GM12878 (cell line): ENCODE results near the gene EGFR. TPM values are rescaled to one million over a fixed set of nuclear protein-coding genes. Genes with fewer than 3 reads are reported as not detected.
A peak's percentile ranks its signal among the peaks of the same experiment; 100 is the strongest.

ENCODE experiments used
- BCL3 ChIP-seq: IDR thresholded peaks from 2 replicates; pipeline ENCODE4 v1.6.1; 2011; ENCODE audit warnings: borderline replicate concordance, low read depth, mild to moderate bottlenecking, moderate library complexity, low read length; ENCODE audit not compliant: insufficient read depth, poor library complexity, severe bottlenecking
- CBX5 ChIP-seq: sonication (generic); IDR thresholded peaks from 2 replicates; pipeline ENCODE4 v1.6.1; 2016; ENCODE audit warnings: low read depth, moderate library complexity, mild to moderate bottlenecking, inconsistent platforms
- ETV6 ChIP-seq, 2 experiments: fragments of 450-650 bp in 1 of 2; IDR thresholded peaks in 1 of 2; conservative IDR thresholded peaks in 1 of 2; 2 replicates each; pipeline ENCODE4 v1.6.1; 2014; ENCODE audit warnings: antibody characterized with exemption in 1 of 2, borderline replicate concordance in 1 of 2, low read depth in 1 of 2, mild to moderate bottlenecking in 1 of 2, moderate library complexity in 1 of 2
- FOXM1 ChIP-seq: IDR thresholded peaks from 2 replicates; pipeline ENCODE4 v1.6.1; 2012; ENCODE audit warnings: low read depth, mild to moderate bottlenecking, inconsistent platforms, low read length, moderate library complexity
- IKZF1 ChIP-seq: fragments of 450-650 bp; conservative IDR thresholded peaks from 2 replicates; pipeline ENCODE4 v1.6.1; 2017; ENCODE audit warnings: antibody characterized with exemption, mild to moderate bottlenecking
- IKZF2 ChIP-seq, 2 experiments: fragments of 450-650 bp; IDR thresholded peaks; 2 replicates each; pipeline ENCODE4 v1.6.1; 2017; ENCODE audit warnings: mild to moderate bottlenecking in 2 of 2, moderate library complexity in 2 of 2
- JUND ChIP-seq: IDR thresholded peaks from 2 replicates; pipeline ENCODE4 v1.6.1; 2012; ENCODE audit warnings: low read depth, mild to moderate bottlenecking, low read length, improper control_type of control experiment, moderate library complexity
- MTA3 ChIP-seq: IDR thresholded peaks from 2 replicates; pipeline ENCODE4 v1.6.1; 2012; ENCODE audit warnings: low read length, inconsistent platforms, borderline replicate concordance
- MXI1 ChIP-seq: fragments of 150-350 bp; IDR thresholded peaks from 2 replicates; pipeline ENCODE4 v1.6.1; 2011; ENCODE audit warnings: low read depth, mild to moderate bottlenecking, inconsistent platforms, low read length, improper control_type of control experiment
- PAX5 ChIP-seq: IDR thresholded peaks from 2 replicates; pipeline ENCODE4 v1.6.1; 2011; ENCODE audit warnings: low read depth, low read length, borderline replicate concordance
- POU2F2 ChIP-seq: IDR thresholded peaks from 3 replicates; pipeline ENCODE4 v1.6.1; 2011; ENCODE audit warnings: low read depth, mild to moderate bottlenecking, low read length, borderline replicate concordance
- RB1 ChIP-seq: fragments of 450-650 bp; formaldehyde crosslinking; IDR thresholded peaks from 2 replicates; pipeline ENCODE4 v1.6.1; 2017; ENCODE audit warnings: mild to moderate bottlenecking, borderline replicate concordance
- SIX5 ChIP-seq: IDR thresholded peaks from 2 replicates; pipeline ENCODE4 v1.6.1; 2011; ENCODE audit warnings: mild to moderate bottlenecking, low read depth, low read length, moderate library complexity; ENCODE audit not compliant: severe bottlenecking
- SMAD5 ChIP-seq: IDR thresholded peaks from 2 replicates; pipeline ENCODE4 v1.6.1; 2016; ENCODE audit warnings: antibody characterized with exemption, low read depth
- SUPT20H ChIP-seq: IDR thresholded peaks from 2 replicates; pipeline ENCODE4 v1.6.1; 2011; ENCODE audit warnings: low read depth, mild to moderate bottlenecking, low read length, moderate library complexity, borderline replicate concordance; ENCODE audit not compliant: control insufficient read depth
- TCF3 ChIP-seq: IDR thresholded peaks from 2 replicates; pipeline ENCODE4 v1.6.1; 2012; ENCODE audit warnings: low read depth, mild to moderate bottlenecking, low read length, borderline replicate concordance; ENCODE audit not compliant: insufficient read depth
- USF2 ChIP-seq: IDR thresholded peaks from 2 replicates; pipeline ENCODE4 v1.6.1; 2011; ENCODE audit warnings: low read depth, low read length, improper control_type of control experiment, borderline replicate concordance
- WRNIP1 ChIP-seq: IDR thresholded peaks from 2 replicates; pipeline ENCODE4 v1.6.1; 2011; ENCODE audit warnings: low read depth, low read length, improper control_type of control experiment, borderline replicate concordance
- ZNF274 ChIP-seq: IDR thresholded peaks from one replicate; pipeline ENCODE4 v1.8.0; 2011; ENCODE audit not compliant: insufficient read length, insufficient read depth
- polyA plus RNA-seq, 11 experiments: library from polyadenylated mRNA; depleted of rRNA in 4 of 11; unstranded in 6 of 11; stranded (reverse) in 5 of 11; fragments of >200 nt; fragmentation: Nextera tagmentation in 4 of 11; fragmentation: Illumina TruSeq in 1 of 11; extraction: Ambion mirVana in 4 of 11; extraction: Trizol in 1 of 11; gene quantifications; 1 replicate in 1 of 11; 2 replicates in 10 of 11; pipeline versions ENCODE4 v1.2.1 to v1.2.3, GENCODE V29; 2011 to 2016; ENCODE audit warnings: inconsistent platforms in 2 of 11, missing spikeins in 2 of 11, low read depth in 1 of 11
- total RNA-seq, 4 experiments: library from RNA; depleted of rRNA in 3 of 4; stranded (reverse); fragments of >200 nt in 3 of 4; fragmentation: Illumina TruSeq in 1 of 4; extraction: Trizol in 1 of 4; gene quantifications; 2 replicates each; pipeline versions ENCODE4 v1.2.1 to v1.2.3, GENCODE V29; 2013 to 2021
- TF ChIP-seq, protein P1 (sequence below): IDR thresholded peaks from 2 replicates; pipeline ENCODE4 v1.6.1; 2011; ENCODE audit warnings: low read depth, mild to moderate bottlenecking, low read length, moderate library complexity, borderline replicate concordance; ENCODE audit errors: extremely low read depth
- TF ChIP-seq, protein P2 (sequence below): IDR thresholded peaks from 2 replicates; pipeline ENCODE4 v1.6.1; 2012; ENCODE audit warnings: mild to moderate bottlenecking, low read depth, low read length

Gene EGFR
- total and polyA plus RNA-seq, 10 of the 15 experiments (the other 5 are each of a cell fraction or from before 2014, with no cell fraction given) = 0.01 to 0.31 TPM; not detected in 8

DNA sequence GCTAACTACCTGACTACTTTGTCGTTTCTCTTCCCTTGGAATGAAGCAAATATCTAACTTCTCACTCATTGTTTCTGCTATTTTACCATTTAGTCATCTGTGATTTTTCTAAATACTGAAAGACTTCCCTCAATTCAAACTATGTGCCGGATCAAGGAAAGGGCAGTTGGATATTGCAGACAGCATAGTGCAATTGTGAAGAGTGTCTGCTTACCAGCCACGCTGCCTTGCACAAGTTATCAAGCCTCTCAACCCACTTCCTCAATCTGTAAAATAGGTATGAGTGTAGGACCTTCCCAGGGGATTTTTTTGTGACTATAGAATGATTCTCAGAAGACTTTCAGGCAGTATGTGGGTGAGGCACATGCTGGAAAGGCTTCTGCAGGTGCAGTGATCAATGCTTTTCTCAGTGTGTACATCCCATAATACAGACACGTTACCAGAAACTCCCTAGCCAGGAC lies 54.3 kb downstream of the EGFR start (continued):
- TF ChIP-seq BCL3 (peak; percentile 75), PAX5 (peak; percentile 96), SIX5 (no peak), SMAD5 (no peak), RB1 (no peak), WRNIP1 (no peak), POU2F2 (0 out of 3 replicates have a peak, but pooled peaks have one; percentile 58), MXI1 (no peak), CBX5 (no peak), USF2 (no peak), IKZF1 (peak; percentile 82), JUND (no peak), ETV6 (conservative IDR thresholded peaks at IDR 0.05 in 1 of 2, IDR thresholded peaks at IDR 0.05 in 1 of 2; ENCODE audit: borderline replicate concordance in 1 of 2, low read depth in 1 of 2) (peak in 1 of 2 experiments; percentile 79; a peak in 2 of 4 replicates), ZNF274 (no peak), FOXM1 (peak; percentile 92), SUPT20H (no peak), TCF3 (peak; percentile 61; the same call in 1 of the 2 replicates), MTA3 (no peak; the same call in 1 of the 2 replicates), IKZF2 (IDR thresholded peaks at IDR 0.05) (peak; percentile 90 to 93)
- TF ChIP-seq, protein P1, sequence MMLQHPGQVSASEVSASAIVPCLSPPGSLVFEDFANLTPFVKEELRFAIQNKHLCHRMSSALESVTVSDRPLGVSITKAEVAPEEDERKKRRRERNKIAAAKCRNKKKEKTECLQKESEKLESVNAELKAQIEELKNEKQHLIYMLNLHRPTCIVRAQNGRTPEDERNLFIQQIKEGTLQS = no peak
- TF ChIP-seq, protein P2, sequence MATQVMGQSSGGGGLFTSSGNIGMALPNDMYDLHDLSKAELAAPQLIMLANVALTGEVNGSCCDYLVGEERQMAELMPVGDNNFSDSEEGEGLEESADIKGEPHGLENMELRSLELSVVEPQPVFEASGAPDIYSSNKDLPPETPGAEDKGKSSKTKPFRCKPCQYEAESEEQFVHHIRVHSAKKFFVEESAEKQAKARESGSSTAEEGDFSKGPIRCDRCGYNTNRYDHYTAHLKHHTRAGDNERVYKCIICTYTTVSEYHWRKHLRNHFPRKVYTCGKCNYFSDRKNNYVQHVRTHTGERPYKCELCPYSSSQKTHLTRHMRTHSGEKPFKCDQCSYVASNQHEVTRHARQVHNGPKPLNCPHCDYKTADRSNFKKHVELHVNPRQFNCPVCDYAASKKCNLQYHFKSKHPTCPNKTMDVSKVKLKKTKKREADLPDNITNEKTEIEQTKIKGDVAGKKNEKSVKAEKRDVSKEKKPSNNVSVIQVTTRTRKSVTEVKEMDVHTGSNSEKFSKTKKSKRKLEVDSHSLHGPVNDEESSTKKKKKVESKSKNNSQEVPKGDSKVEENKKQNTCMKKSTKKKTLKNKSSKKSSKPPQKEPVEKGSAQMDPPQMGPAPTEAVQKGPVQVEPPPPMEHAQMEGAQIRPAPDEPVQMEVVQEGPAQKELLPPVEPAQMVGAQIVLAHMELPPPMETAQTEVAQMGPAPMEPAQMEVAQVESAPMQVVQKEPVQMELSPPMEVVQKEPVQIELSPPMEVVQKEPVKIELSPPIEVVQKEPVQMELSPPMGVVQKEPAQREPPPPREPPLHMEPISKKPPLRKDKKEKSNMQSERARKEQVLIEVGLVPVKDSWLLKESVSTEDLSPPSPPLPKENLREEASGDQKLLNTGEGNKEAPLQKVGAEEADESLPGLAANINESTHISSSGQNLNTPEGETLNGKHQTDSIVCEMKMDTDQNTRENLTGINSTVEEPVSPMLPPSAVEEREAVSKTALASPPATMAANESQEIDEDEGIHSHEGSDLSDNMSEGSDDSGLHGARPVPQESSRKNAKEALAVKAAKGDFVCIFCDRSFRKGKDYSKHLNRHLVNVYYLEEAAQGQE = no peak
